GM23248 (cell line): ENCODE data around the gene SNX13. TPM values are rescaled to one million over a fixed set of nuclear protein-coding genes. Genes with fewer than 3 reads are reported as not detected.
"Not testable (repeated sequence)": the region's sequence is repeated elsewhere in the genome, so short reads cannot be mapped to it uniquely, and the experiment has no call there.

Experiments
- DNase-seq: peaks from one replicate; pipeline ENCODE4 v3.0.0-alpha.2; 2015
- H2AFZ ChIP-seq: fragments of 200-600 bp; sonication (generic); 2 replicates; pipeline ENCODE4 v1.6.1; 2016; ENCODE audit warnings: antibody characterized with exemption
- H3F3A ChIP-seq: fragments of 200-600 bp; sonication (generic); 2 replicates; pipeline ENCODE4 v1.6.1; 2016; ENCODE audit warnings: mild to moderate bottlenecking, antibody characterized with exemption, mixed run types; ENCODE audit not compliant: insufficient read depth
- H3K27ac ChIP-seq: fragments of 200-600 bp; sonication (generic); 2 replicates; pipeline ENCODE4 v1.5.1; 2016; ENCODE audit warnings: mild to moderate bottlenecking
- H3K27me3 ChIP-seq: fragments of 200-600 bp; sonication (generic); replicated peaks from 2 replicates; pipeline ENCODE4 v1.6.1; 2016; ENCODE audit warnings: mild to moderate bottlenecking; ENCODE audit not compliant: insufficient read depth
- H3K36me3 ChIP-seq: fragments of 200-600 bp; sonication (generic); 2 replicates; pipeline ENCODE4 v1.6.1; 2016; ENCODE audit warnings: low read depth, mild to moderate bottlenecking
- H3K4me1 ChIP-seq: fragments of 200-600 bp; sonication (generic); 2 replicates; pipeline ENCODE4 v1.6.1; 2016; ENCODE audit warnings: mild to moderate bottlenecking; ENCODE audit not compliant: insufficient read depth
- H3K4me2 ChIP-seq: fragments of 200-600 bp; sonication (generic); one replicate; pipeline ENCODE4 v1.6.1; 2016; ENCODE audit warnings: mild to moderate bottlenecking; ENCODE audit not compliant: unreplicated experiment
- H3K4me3 ChIP-seq: fragments of 200-600 bp; sonication (generic); 2 replicates; pipeline ENCODE4 v1.5.1; 2016; ENCODE audit warnings: mild to moderate bottlenecking
- H3K79me2 ChIP-seq: fragments of 200-600 bp; sonication (generic); 2 replicates; pipeline ENCODE4 v1.6.1; 2016; ENCODE audit warnings: mild to moderate bottlenecking; ENCODE audit not compliant: insufficient read depth
- H3K9ac ChIP-seq: fragments of 200-600 bp; sonication (generic); 2 replicates; pipeline ENCODE4 v1.6.1; 2016; ENCODE audit warnings: mild to moderate bottlenecking
- H3K9me2 ChIP-seq: fragments of 200-600 bp; sonication (generic); 2 replicates; pipeline ENCODE4 v1.6.1; 2016; ENCODE audit warnings: mixed run types, mild to moderate bottlenecking, moderate library complexity; ENCODE audit not compliant: insufficient read depth
- H3K9me3 ChIP-seq: fragments of 200-600 bp; sonication (generic); one replicate; pipeline ENCODE4 v1.6.1; 2017; ENCODE audit warnings: low read depth
- H4K20me1 ChIP-seq: fragments of 200-600 bp; sonication (generic); 2 replicates; pipeline ENCODE4 v1.6.0; 2016; ENCODE audit not compliant: insufficient read depth
- EZH2 ChIP-seq: fragments of 200-600 bp; sonication (generic); IDR thresholded peaks from 2 replicates; pipeline ENCODE4 v1.6.1; 2018; ENCODE audit warnings: antibody characterized with exemption, mild to moderate bottlenecking; ENCODE audit not compliant: insufficient read depth, poor library complexity, severe bottlenecking
- EZH2phosphoT487 ChIP-seq: fragments of 200-600 bp; sonication (generic); IDR thresholded peaks from 2 replicates; pipeline ENCODE4 v1.6.1; 2018; ENCODE audit warnings: antibody characterized with exemption, moderate library complexity, mild to moderate bottlenecking, low read depth; ENCODE audit not compliant: insufficient read depth
- WGBS, 2 experiments: methylation state at CpG; one replicate each; pipeline ENCODE4 v1.1.6; 2015 to 2017; ENCODE audit warnings: low lambda C conversion rate in 2 of 2, low coverage in 1 of 2; ENCODE audit errors: missing lambda C conversion rate in 2 of 2; 5-methylcytosine and 5-hydroxymethylcytosine counted together
- in situ Hi-C: fragments of 300-500 bp; cut with MboI; formaldehyde crosslinking; loops from 2 replicates; pipeline ENCODE4 v1.15.0; 2020
- polyA plus RNA-seq: library from polyadenylated mRNA; unstranded; fragments of >200 nt; fragmentation: Nextera tagmentation; extraction: Ambion mirVana; gene quantifications from 2 replicates; pipeline ENCODE4 v1.2.1, GENCODE V29; 2016
- total RNA-seq: library from RNA; depleted of rRNA; stranded (reverse); fragments of >200 nt; shearing (Covaris generic); gene quantifications from 2 replicates; pipeline ENCODE4 v1.2.3, GENCODE V29; 2014

Gene SNX13
- total and polyA plus RNA-seq, 2 experiments from 2014 or later, result 21.8 to 34.2 TPM

- H2AFZ ChIP-seq, result no peak overlapping the region
- H4K20me1 ChIP-seq, result no peaks in the 10 kb centered on the region
- TF ChIP-seq EZH2 (no peak), EZH2phosphoT487 (no peak)
- H3K79me2 ChIP-seq, result no peaks in the 10 kb centered on the region
- no peaks in the 10 kb centered on the region for H3F3A ChIP-seq
- H3K9me2 ChIP-seq, result no peaks in the 10 kb centered on the region
- in situ Hi-C loops, result no loop called here
- H3K4me3 ChIP-seq, result no peak overlapping the region
- H3K27me3 ChIP-seq, result no peaks in the 10 kb centered on the region
- no peak overlapping the region for H3K9ac ChIP-seq
- H3K4me2 ChIP-seq, result no peak overlapping the region
- H3K4me1 ChIP-seq, result no peaks in the 10 kb centered on the region
- DNase-seq, result no peak
- peaks cover 22% of the 10 kb centered on the region; the same call in 1 of the 2 replicates for H3K36me3 ChIP-seq
- WGBS, 2 experiments, result 79 to 81% methylated on average over 3 of the region's 3 CpGs
- no peaks in the 10 kb centered on the region for H3K9me3 ChIP-seq
- H3K27ac ChIP-seq, result no peak overlapping the region
Measured at GRCh38 chr7:17816903-17817302, 123.4 kb downstream of the SNX13 start.

- in situ Hi-C loops, result no loop called here
- no peak for DNase-seq
- no peaks in the 10 kb centered on the region for H3K9me2 ChIP-seq
Measured at GRCh38 chr7:17815318-17815717, 125.0 kb downstream of the SNX13 start.

GRCh38 chr7:17814058-17814457 lies 126.2 kb downstream of the SNX13 start:
- no peaks in the 10 kb centered on the region; the same call in 1 of the 2 replicates for H3K79me2 ChIP-seq
- no peaks in the 10 kb centered on the region for H3F3A ChIP-seq
- H3K9me2 ChIP-seq, result no peaks in the 10 kb centered on the region
- H3K4me3 ChIP-seq, result no peak overlapping the region
- H3K36me3 ChIP-seq, result peaks cover 23% of the 10 kb centered on the region; the same call in 1 of the 2 replicates
- TF ChIP-seq EZH2phosphoT487 (no peak), EZH2 (no peak)
- no peak overlapping the region for H2AFZ ChIP-seq
- no peaks in the 10 kb centered on the region for H3K4me1 ChIP-seq
- 98 to 100% methylated on average over 1 of the region's 1 CpG for WGBS, 2 experiments
- no peak for DNase-seq
- no peak overlapping the region for H3K27ac ChIP-seq
- H4K20me1 ChIP-seq, result no peaks in the 10 kb centered on the region; the same call in 1 of the 2 replicates
- no peaks in the 10 kb centered on the region for H3K9me3 ChIP-seq
- H3K27me3 ChIP-seq, result no peaks in the 10 kb centered on the region
- in situ Hi-C loops, result no loop called here
- H3K4me2 ChIP-seq, result no peak overlapping the region
- no peak overlapping the region for H3K9ac ChIP-seq

More at GRCh38 chr7:17815318-17815717, 125.0 kb downstream of the SNX13 start:
- Histone ChIP-seq H4K20me1 (no peaks in the 10 kb centered on the region; the same call in 1 of the 2 replicates), H3K36me3 (peaks cover 23% of the 10 kb centered on the region; the same call in 1 of the 2 replicates), H3F3A (no peaks in the 10 kb centered on the region), H3K4me2 (no peak overlapping the region), H3K4me1 (no peaks in the 10 kb centered on the region), H3K9me3 (no peaks in the 10 kb centered on the region), H3K27ac (no peak overlapping the region), H3K27me3 (no peaks in the 10 kb centered on the region), H3K9ac (no peak overlapping the region), H3K79me2 (no peaks in the 10 kb centered on the region; the same call in 1 of the 2 replicates), H3K4me3 (no peak overlapping the region), H2AFZ (no peak overlapping the region)
- 95 to 99% methylated on average over 4 of the region's 4 CpGs for WGBS, 2 experiments
- TF ChIP-seq EZH2phosphoT487 (no peak), EZH2 (no peak)

- DNase-seq, result not testable (repeated sequence)
Measured at GRCh38 chr7:17809215-17809614, 131.1 kb downstream of the SNX13 start.

GRCh38 chr7:17807242-17807641 lies 133.1 kb downstream of the SNX13 start:
- Histone ChIP-seq H3K4me1 (no peaks in the 10 kb centered on the region), H3K79me2 (no peaks in the 10 kb centered on the region; the same call in 1 of the 2 replicates), H3K27ac (no peak overlapping the region), H3K27me3 (no peaks in the 10 kb centered on the region), H3F3A (no peaks in the 10 kb centered on the region), H3K9ac (no peak overlapping the region), H2AFZ (no peak overlapping the region), H3K9me2 (no peaks in the 10 kb centered on the region), H4K20me1 (no peaks in the 10 kb centered on the region; the same call in 1 of the 2 replicates), H3K9me3 (no peaks in the 10 kb centered on the region), H3K4me3 (no peak overlapping the region), H3K4me2 (no peak overlapping the region), H3K36me3 (peaks cover 15% of the 10 kb centered on the region; the same call in 1 of the 2 replicates)
- in situ Hi-C loops, result no loop called here
- no peak for TF ChIP-seq EZH2
- TF ChIP-seq EZH2phosphoT487, result no peak
- 74 to 79% methylated on average over 9 of the region's 9 CpGs for WGBS, 2 experiments
- no peak for DNase-seq

More at GRCh38 chr7:17809215-17809614, 131.1 kb downstream of the SNX13 start:
- H3K9me2 ChIP-seq, H3K9me3 ChIP-seq, H3F3A ChIP-seq, H3K4me1 ChIP-seq, H3K79me2 ChIP-seq, H2AFZ ChIP-seq, H4K20me1 ChIP-seq, in situ Hi-C loops, H3K4me2 ChIP-seq, H3K4me3 ChIP-seq, H3K9ac ChIP-seq, H3K27me3 ChIP-seq, H3K27ac ChIP-seq: not testable (repeated sequence)
- H3K36me3 ChIP-seq, result peaks cover 23% of the 10 kb centered on the region; the same call in 1 of the 2 replicates
